Osteocyte (in vitro differentiated cells): ENCODE measurements around the gene IQSEC1. TPM values are rescaled to one million over a fixed set of nuclear protein-coding genes. Genes with fewer than 3 reads are reported as not detected.

ENCODE experiments used
- DNase-seq: peaks from one replicate; pipeline ENCODE4 v3.0.0; 2021; ENCODE audit warnings: mixed read lengths; ENCODE audit not compliant: unreplicated experiment; ENCODE audit errors: extremely low spot score
- H3K27ac Mint-ChIP-seq: one replicate; pipeline ENCODE4 v1.8.0; 2021; ENCODE audit warnings: mild to moderate bottlenecking, mixed read lengths; ENCODE audit not compliant: unreplicated experiment
- H3K27me3 Mint-ChIP-seq: one replicate; pipeline ENCODE4 v1.8.0; 2021; ENCODE audit warnings: mixed read lengths; ENCODE audit not compliant: unreplicated experiment
- H3K36me3 Mint-ChIP-seq: one replicate; pipeline ENCODE4 v1.8.0; 2021; ENCODE audit warnings: mixed read lengths; ENCODE audit not compliant: unreplicated experiment
- H3K4me1 Mint-ChIP-seq: one replicate; pipeline ENCODE4 v1.8.0; 2021; ENCODE audit warnings: mixed read lengths; ENCODE audit not compliant: unreplicated experiment
- H3K4me3 Mint-ChIP-seq: one replicate; pipeline ENCODE4 v1.8.0; 2021; ENCODE audit warnings: mild to moderate bottlenecking, moderate library complexity, mixed read lengths; ENCODE audit not compliant: unreplicated experiment
- H3K9me3 Mint-ChIP-seq: one replicate; pipeline ENCODE4 v1.8.0; 2021; ENCODE audit warnings: mixed read lengths; ENCODE audit not compliant: unreplicated experiment
- total RNA-seq: library from RNA; stranded (reverse); gene quantifications from 2 replicates; pipeline ENCODE4 v1.2.1, GENCODE V29; 2021
- TF ChIP-seq, protein P1 (sequence below): fragments of 200-600 bp; sonication (generic); IDR thresholded peaks from 2 replicates; pipeline ENCODE4 v1.5.0; 2021; ENCODE audit warnings: antibody characterized with exemption, mild to moderate bottlenecking, moderate library complexity

The IQSEC1 gene
- total RNA-seq, 1 donor from 2014 or later = 37.9 TPM

GRCh38 chr3:13015286-13016082, 57.7 kb downstream of the IQSEC1 start:
- H3K9me3 Mint-ChIP-seq = no peaks in the 10 kb centered on the region
- H3K4me1 Mint-ChIP-seq = peaks cover 57% of the 10 kb centered on the region
- H3K36me3 Mint-ChIP-seq = peaks cover 2% of the 10 kb centered on the region
- H3K27me3 Mint-ChIP-seq = no peaks in the 10 kb centered on the region
- H3K4me3 Mint-ChIP-seq = no peak overlapping the region
- DNase-seq = no peak
- no peak overlapping the region for H3K27ac Mint-ChIP-seq
- TF ChIP-seq, protein P1, sequence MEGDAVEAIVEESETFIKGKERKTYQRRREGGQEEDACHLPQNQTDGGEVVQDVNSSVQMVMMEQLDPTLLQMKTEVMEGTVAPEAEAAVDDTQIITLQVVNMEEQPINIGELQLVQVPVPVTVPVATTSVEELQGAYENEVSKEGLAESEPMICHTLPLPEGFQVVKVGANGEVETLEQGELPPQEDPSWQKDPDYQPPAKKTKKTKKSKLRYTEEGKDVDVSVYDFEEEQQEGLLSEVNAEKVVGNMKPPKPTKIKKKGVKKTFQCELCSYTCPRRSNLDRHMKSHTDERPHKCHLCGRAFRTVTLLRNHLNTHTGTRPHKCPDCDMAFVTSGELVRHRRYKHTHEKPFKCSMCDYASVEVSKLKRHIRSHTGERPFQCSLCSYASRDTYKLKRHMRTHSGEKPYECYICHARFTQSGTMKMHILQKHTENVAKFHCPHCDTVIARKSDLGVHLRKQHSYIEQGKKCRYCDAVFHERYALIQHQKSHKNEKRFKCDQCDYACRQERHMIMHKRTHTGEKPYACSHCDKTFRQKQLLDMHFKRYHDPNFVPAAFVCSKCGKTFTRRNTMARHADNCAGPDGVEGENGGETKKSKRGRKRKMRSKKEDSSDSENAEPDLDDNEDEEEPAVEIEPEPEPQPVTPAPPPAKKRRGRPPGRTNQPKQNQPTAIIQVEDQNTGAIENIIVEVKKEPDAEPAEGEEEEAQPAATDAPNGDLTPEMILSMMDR = no peak

DNA sequence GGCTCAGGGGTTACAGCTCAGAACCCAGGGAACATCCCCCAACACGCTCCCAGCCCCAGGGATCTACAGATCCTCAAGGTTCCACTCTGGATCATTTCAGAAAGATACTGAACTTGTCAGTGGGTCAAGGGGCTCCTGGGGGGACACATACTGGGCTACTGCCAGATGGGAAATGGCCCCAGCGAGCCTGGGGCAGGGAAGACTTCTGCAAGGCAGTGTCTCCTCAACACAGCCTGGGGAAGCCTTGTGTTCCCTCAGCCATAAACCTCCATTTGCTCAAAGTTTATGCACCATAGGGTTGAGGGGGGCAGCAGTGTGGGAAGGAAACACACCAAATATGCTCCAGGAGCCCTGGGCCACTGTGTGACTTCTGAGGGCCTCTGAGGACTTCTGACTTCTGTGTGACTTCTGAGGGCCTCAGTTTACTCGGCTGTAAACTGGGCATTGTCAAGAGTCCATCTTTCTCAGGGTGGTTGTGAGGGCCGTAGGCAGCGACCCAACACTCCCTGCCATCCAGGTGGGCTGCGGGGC, 58.4 kb downstream of the IQSEC1 start:
- H3K9me3 Mint-ChIP-seq = no peaks in the 10 kb centered on the region
- peaks cover 2% of the 10 kb centered on the region for H3K36me3 Mint-ChIP-seq
- H3K4me3 Mint-ChIP-seq = no peak overlapping the region
- no peak for DNase-seq
- TF ChIP-seq, protein P1 = no peak
- no peak overlapping the region for H3K27ac Mint-ChIP-seq
- H3K4me1 Mint-ChIP-seq = peaks cover 52% of the 10 kb centered on the region
- H3K27me3 Mint-ChIP-seq = no peaks in the 10 kb centered on the region

DNA sequence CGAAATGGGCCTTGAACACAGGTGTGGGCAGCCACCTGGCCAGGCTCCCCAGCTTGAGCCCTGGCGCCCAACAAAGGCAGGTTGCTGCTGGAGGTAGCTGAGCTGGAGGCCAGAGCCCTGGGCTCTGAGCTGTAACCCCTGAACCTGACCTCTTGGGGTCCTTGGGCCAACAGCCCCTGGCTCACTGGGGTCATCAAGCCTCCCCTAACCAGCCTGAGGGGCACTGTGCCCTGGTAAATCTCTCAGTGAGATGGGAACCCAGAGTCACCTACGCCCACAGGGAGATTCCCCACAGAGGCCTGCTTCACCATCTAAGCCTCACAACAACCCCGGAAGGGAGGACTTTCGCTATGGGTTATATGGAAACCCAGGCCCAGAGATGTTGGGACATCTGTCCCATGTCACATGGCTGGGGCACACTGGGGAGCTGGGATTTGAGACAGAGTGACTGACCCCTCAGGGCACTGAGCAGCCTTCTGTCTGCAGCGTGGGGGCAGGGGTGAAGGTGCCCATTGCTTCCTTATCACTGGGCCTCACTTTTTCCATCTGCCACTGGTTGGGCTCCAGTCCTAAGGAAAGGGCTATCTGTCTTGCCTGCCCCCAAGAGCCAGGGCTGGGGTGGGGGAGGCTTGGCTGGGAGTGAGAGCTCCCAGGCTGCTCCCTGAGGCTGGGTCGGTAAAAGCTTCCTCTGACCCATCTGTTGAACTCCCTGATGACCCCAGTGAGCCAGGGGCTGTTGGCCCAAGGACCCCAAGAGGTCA, 59.1 kb downstream of the IQSEC1 start:
- no peak overlapping the region for H3K4me3 Mint-ChIP-seq
- no peak overlapping the region for H3K27ac Mint-ChIP-seq
- TF ChIP-seq, protein P1 = no peak
- no peaks in the 10 kb centered on the region for H3K9me3 Mint-ChIP-seq
- H3K4me1 Mint-ChIP-seq = peaks cover 51% of the 10 kb centered on the region
- H3K27me3 Mint-ChIP-seq = no peaks in the 10 kb centered on the region
- no peak for DNase-seq
- H3K36me3 Mint-ChIP-seq = peaks cover 2% of the 10 kb centered on the region

- no peak for DNase-seq
- TF ChIP-seq, protein P1 = no peak
- H3K36me3 Mint-ChIP-seq = peaks cover 2% of the 10 kb centered on the region
- H3K4me3 Mint-ChIP-seq = no peak overlapping the region
- H3K4me1 Mint-ChIP-seq = peaks cover 45% of the 10 kb centered on the region
- H3K27ac Mint-ChIP-seq = no peak overlapping the region
- no peaks in the 10 kb centered on the region for H3K27me3 Mint-ChIP-seq
- no peaks in the 10 kb centered on the region for H3K9me3 Mint-ChIP-seq
These were observed 59.7 kb downstream of the IQSEC1 start for GRCh38 chr3:13013566-13013965.

DNA sequence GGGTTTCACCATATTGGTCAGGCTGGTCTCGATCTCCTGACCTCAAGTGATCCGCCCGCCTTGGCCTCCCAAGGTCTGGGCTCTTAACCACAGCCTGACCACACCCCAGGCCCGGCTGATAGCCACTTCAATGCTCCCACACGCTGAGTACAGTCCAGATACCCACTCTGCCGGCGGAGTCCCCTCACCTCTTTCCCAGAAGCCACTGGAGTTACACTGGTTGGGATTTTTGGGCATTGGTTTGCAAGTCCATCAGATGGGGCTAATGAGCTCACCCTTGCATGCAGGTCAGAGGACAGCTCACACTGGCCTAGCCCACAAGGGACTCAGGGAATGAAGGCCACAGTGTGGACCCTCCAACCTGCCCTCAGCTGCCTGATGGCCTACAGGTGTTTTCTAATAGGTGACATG, 60.1 kb downstream of the IQSEC1 start:
- H3K27ac Mint-ChIP-seq = no peak overlapping the region
- TF ChIP-seq, protein P1 = no peak
- H3K4me3 Mint-ChIP-seq = no peak overlapping the region
- no peaks in the 10 kb centered on the region for H3K27me3 Mint-ChIP-seq
- peaks cover 41% of the 10 kb centered on the region for H3K4me1 Mint-ChIP-seq
- H3K36me3 Mint-ChIP-seq = peaks cover 2% of the 10 kb centered on the region
- DNase-seq = no peak
- H3K9me3 Mint-ChIP-seq = no peaks in the 10 kb centered on the region
